LNCaP clone FGC (cell line): ENCODE results near the gene BSG.

Source experiments
- DNase-seq: peaks from one replicate; pipeline ENCODE4 v3.0.0-alpha.2; 2011; ENCODE audit warnings: low read depth
- H3K4me3 ChIP-seq: 2 replicates; pipeline ENCODE4 v1.5.1; 2011; ENCODE audit warnings: mild to moderate bottlenecking, low read depth, low read length, control low read depth
- TF ChIP-seq, protein P1 (sequence below): IDR thresholded peaks from 2 replicates; pipeline ENCODE4 v1.5.1; 2012; ENCODE audit warnings: mild to moderate bottlenecking; ENCODE audit not compliant: control insufficient read depth, insufficient read depth; ENCODE audit errors: extremely low read depth

BSG gene

DNA sequence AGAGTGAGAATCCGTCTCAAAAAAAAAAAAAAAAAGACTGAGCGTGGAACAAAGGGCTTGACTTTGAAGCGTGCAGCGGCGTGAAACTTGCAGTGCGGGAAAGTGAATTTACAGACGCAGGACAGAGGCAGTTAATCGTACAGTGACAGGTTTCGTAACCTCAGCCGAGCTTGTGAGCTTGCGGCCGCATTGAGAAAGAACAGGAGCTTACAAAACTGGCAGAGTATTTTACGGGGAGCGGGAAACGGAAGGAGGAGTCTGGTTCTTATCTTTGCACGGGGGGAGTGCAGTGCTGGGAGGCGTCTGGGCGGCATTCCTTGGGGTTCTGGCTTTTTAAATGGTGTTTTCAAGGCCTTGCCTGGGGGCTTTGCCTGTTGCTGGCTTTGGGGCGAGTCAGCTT is 6.0 kb upstream of the BSG start:
- DNase-seq, result no peak
- no peak overlapping the region for H3K4me3 ChIP-seq
- TF ChIP-seq, protein P1, sequence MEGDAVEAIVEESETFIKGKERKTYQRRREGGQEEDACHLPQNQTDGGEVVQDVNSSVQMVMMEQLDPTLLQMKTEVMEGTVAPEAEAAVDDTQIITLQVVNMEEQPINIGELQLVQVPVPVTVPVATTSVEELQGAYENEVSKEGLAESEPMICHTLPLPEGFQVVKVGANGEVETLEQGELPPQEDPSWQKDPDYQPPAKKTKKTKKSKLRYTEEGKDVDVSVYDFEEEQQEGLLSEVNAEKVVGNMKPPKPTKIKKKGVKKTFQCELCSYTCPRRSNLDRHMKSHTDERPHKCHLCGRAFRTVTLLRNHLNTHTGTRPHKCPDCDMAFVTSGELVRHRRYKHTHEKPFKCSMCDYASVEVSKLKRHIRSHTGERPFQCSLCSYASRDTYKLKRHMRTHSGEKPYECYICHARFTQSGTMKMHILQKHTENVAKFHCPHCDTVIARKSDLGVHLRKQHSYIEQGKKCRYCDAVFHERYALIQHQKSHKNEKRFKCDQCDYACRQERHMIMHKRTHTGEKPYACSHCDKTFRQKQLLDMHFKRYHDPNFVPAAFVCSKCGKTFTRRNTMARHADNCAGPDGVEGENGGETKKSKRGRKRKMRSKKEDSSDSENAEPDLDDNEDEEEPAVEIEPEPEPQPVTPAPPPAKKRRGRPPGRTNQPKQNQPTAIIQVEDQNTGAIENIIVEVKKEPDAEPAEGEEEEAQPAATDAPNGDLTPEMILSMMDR, result no peak

- TF ChIP-seq, protein P1, result no peak
- no peak overlapping the region for H3K4me3 ChIP-seq
- no peak for DNase-seq
Observed at GRCh38 chr19:566844-567243, 5.6 kb upstream of the BSG start.

DNA sequence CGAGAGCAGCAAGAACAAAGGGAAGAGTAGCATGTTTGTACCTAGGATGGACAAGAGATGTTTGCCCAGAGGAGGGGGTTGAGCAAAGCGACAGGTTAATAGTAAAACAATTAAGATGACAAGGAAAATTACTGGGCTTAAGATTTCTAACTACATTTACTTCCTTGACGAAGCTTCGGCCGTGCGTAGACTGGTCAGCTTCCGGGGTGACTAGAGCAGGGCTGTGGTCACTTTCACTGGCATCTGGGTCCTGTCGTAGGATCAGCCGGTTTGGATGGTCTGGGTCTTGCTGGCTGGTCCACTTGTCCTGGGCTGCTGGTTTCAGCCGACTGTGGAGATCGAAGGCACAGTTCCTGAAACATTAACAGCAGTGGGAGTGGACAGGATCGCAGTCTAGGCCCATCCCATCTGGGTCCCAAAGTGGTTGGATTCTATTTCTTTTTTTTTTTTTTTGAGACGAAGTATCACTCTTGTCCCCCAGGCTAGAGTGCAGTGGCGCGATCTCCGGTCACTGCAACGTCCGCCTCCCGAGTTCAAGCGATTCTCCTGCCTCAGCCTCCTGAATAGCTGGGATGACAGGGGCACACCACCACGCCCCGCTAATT is 5.0 kb upstream of the BSG start:
- TF ChIP-seq, protein P1, result no peak
- no peak overlapping the region for H3K4me3 ChIP-seq
- no peak for DNase-seq

DNA sequence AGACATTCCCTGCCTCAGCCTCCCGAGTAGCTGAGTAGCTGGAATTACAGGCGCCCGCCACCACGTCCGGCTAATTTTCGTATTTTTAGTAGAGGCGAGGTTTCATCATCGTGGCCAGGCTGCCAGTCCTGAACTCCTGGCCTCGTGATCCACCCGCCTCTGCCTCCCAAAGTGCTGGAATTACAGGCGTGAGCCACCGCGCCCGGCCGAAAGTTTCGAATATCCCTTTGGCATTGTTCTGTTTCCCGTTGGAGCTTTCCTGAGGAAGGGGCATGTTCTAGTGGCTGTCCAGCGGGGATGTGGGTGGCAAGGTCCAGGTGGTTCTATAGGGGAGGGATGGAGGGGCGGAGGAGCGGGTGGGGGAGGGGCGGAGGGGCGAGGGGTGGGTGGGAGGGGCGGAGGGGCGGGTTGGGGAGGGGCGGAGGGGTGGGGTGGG is 2.1 kb upstream of the BSG start:
- DNase-seq, result no peak
- TF ChIP-seq, protein P1, result no peak
- H3K4me3 ChIP-seq, result no peak overlapping the region

DNA sequence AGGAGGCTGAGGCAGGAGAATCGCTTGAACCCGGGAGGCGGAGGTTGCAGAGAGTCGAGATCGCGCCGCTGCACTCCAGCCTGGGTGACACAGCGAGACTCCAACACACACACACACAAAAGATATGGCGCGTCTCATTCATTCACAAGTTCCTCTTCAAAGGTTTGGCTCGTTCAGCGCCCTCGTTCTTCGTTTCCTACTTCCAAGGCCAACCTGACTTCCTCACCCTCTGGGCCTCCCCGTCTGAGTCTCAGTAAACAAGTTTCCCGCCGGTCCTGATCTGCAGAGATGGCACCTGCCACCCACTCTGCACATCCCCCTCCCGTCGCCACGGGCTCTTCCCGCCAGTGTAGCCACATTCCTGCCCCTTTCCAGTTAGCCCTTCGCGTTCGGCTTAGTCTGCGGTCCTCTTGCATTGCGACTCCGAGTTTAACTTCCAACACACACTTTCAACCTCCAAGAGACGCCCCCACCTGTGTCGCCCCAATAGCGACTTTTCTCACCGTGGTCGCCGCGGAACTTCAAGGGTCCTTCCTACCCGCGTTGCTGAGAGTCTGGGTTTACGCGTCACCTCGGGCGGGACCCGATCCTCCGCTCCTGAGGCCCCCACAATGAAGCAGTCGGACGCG is 1.3 kb upstream of the BSG start:
- peak overlapping the region; percentile 67 for H3K4me3 ChIP-seq
- DNase-seq, result peak; percentile 86
- TF ChIP-seq, protein P1, result no peak

DNA sequence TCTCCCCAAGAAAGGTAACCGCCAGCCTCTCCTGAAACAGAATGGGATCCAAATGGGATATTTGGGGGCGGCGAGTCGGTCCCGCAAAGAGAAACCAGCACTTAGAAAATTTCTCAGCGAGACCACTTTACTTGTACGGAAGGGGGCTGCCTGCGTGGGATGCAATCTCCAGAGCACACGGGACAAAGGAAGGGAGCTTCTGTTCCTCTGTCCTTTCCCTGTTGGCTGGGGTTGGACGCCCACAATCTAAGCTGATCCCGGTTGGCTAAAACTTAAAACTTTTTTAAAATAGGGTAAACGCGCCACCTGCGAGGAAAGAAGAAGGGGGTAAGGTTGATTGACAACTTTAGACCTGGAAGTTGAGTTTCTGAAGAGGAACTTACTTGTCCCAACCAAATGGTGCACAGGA is 826 bp upstream of the BSG start:
- DNase-seq, result no peak
- peak overlapping the region; percentile 67 for H3K4me3 ChIP-seq
- TF ChIP-seq, protein P1, result no peak
